ENCODE results near the gene CYP2C8.
"Not testable (repeated sequence)": the region's sequence is repeated elsewhere in the genome, so short reads cannot be mapped to it uniquely, and the experiment has no call there.

Gene CYP2C8

DNA sequence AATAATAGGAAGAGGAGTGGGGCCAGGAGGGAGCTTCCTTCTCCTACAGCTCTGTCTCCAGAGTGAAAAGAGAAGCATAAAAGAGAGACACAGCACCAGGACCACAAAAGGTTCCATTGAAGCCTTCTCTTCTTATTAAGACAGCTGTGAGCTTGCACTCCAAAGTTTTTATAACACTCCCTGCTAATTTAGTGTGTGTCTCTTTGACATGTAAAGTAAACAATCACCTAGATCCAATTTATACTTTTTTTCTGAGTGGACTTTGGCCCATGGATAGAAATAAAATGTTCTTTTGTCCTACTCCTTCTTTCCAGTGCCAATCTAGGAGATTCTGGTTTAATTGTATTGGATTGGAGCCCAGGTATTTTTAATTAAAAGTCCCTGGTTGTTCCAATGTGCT is at the start of gene CYP2C8:
Gene CYP2C8 (minus strand): TSS at position 212 of the 400 bp plus-strand sequence. CDS start 95 bp downstream, at position 117.
- Histone ChIP-seq H3K9me3 (no peaks in the 10 kb centered on the region), H3K4me3 (no peak within 1 kb of the TSS), H3K4me1 (peaks cover 3% of the 10 kb centered on the region; the same call in 1 of the 2 replicates), H3K27me3 (ENCODE audit: low read depth) (peaks cover 7% of the 10 kb centered on the region; the same call in 1 of the 2 replicates), H3K36me3 (replicated peaks) (no peaks in the 10 kb centered on the region)
- DNase-seq (ENCODE audit: low spot score in 2 of 2), result no peak
- in situ Hi-C loops (cut with MboI; ENCODE audit: low sequenced_read_pairs), result no loop called here

DNA sequence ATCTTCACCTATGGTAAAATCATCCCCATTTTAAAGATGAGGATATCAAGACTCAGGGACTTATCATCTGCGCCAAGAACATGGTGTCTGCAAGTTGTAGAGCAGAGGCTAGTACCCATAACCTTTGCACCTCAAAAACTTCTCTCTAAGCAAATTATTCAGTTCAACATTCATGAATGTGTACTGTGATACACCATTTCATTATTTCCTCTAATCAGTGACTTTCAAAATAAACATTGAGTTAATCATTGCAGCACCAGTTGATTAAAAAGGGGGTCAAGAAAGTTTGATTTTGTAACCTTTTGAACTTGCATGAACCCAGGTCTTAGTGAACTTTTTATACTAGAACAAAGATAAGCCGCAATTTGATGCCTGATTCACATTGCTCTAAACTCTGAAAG is 47.6 kb upstream of the CYP2C8 start:
- Histone ChIP-seq H3K36me3 (replicated peaks) (no peaks in the 10 kb centered on the region), H3K27me3 (ENCODE audit: low read depth) (no peaks in the 10 kb centered on the region), H3K4me3 (no peak overlapping the region), H3K4me1 (no peaks in the 10 kb centered on the region), H3K9me3 (no peaks in the 10 kb centered on the region)
- no peak for DNase-seq (ENCODE audit: low spot score in 2 of 2)
- in situ Hi-C loops (cut with MboI; ENCODE audit: low sequenced_read_pairs), result no loop called here

GRCh38 chr10:95110823-95111222 is 41.5 kb upstream of the CYP2C8 start:
- H3K27me3 ChIP-seq (ENCODE audit: low read depth); H3K4me1 ChIP-seq; H3K4me3 ChIP-seq; DNase-seq (ENCODE audit: low spot score in 2 of 2); H3K36me3 ChIP-seq (replicated peaks); in situ Hi-C loops (cut with MboI; ENCODE audit: low sequenced_read_pairs); H3K9me3 ChIP-seq: not testable (repeated sequence)

- in situ Hi-C loops (cut with MboI; ENCODE audit: low sequenced_read_pairs), result no loop called here
- Histone ChIP-seq H3K4me3 (no peak overlapping the region), H3K9me3 (no peaks in the 10 kb centered on the region), H3K4me1 (no peaks in the 10 kb centered on the region), H3K36me3 (replicated peaks) (no peaks in the 10 kb centered on the region), H3K27me3 (ENCODE audit: low read depth) (no peaks in the 10 kb centered on the region)
- DNase-seq (ENCODE audit: low spot score in 2 of 2), result no peak
These were observed 28.5 kb upstream of the CYP2C8 start for GRCh38 chr10:95097805-95098204.

- H3K9me3 ChIP-seq, result no peaks in the 10 kb centered on the region
- in situ Hi-C loops (cut with MboI; ENCODE audit: low sequenced_read_pairs), result no loop called here
These were observed 26.8 kb upstream of the CYP2C8 start for GRCh38 chr10:95096143-95096542.

GRCh38 chr10:95079626-95080025 is 10.3 kb upstream of the CYP2C8 start:
- DNase-seq (ENCODE audit: low spot score in 2 of 2); H3K27me3 ChIP-seq (ENCODE audit: low read depth); H3K4me1 ChIP-seq; H3K4me3 ChIP-seq; H3K9me3 ChIP-seq; in situ Hi-C loops (cut with MboI; ENCODE audit: low sequenced_read_pairs); H3K36me3 ChIP-seq (replicated peaks): not testable (repeated sequence)

More at GRCh38 chr10:95096143-95096542, 26.8 kb upstream of the CYP2C8 start:
- Histone ChIP-seq H3K36me3 (replicated peaks) (no peaks in the 10 kb centered on the region), H3K27me3 (ENCODE audit: low read depth) (no peaks in the 10 kb centered on the region), H3K4me3 (no peak overlapping the region), H3K4me1 (no peaks in the 10 kb centered on the region)
- no peak for DNase-seq (ENCODE audit: low spot score in 2 of 2)

GRCh38 chr10:95077556-95077955 is 8.3 kb upstream of the CYP2C8 start:
- Histone ChIP-seq H3K9me3 (no peaks in the 10 kb centered on the region), H3K27me3 (ENCODE audit: low read depth) (peaks cover 4% of the 10 kb centered on the region; the same call in 1 of the 2 replicates), H3K4me1 (no peaks in the 10 kb centered on the region), H3K36me3 (replicated peaks) (no peaks in the 10 kb centered on the region), H3K4me3 (no peak overlapping the region)
- no peak for DNase-seq (ENCODE audit: low spot score in 2 of 2)
- in situ Hi-C loops (cut with MboI; ENCODE audit: low sequenced_read_pairs), result no loop called here

DNA sequence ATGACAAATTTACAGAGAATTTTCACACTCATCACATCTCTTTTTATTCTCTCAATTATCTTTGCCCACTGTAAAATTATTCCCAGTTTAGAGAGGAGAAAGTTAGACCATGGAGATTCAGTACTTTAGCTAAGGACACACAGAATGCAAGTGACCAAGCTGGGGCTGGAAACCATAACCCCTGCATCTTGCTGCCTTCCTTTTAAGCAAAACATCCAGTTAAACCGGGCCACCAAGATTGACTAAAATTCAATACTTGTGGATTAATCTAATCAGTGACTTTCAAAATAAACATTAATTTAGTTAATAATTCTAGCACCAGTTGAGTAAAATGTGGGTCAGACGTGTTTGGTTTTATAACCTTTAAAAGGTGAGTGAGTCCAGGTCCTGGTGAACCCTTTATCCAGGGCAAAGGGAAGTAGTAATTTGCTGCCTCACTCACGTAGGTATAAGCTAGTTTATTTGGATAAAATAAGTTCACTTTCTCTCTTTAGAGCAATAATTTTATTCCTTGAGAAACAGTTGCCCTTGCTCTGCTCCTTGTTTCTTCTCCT is 1.9 kb upstream of the CYP2C8 start:
- H3K27me3 ChIP-seq (ENCODE audit: low read depth), result peaks cover 7% of the 10 kb centered on the region; the same call in 1 of the 2 replicates
- DNase-seq (ENCODE audit: low spot score in 2 of 2), result no peak
- in situ Hi-C loops (cut with MboI; ENCODE audit: low sequenced_read_pairs), result no loop called here
- peaks cover 3% of the 10 kb centered on the region; the same call in 1 of the 2 replicates for H3K4me1 ChIP-seq
- no peaks in the 10 kb centered on the region for H3K9me3 ChIP-seq
- H3K4me3 ChIP-seq, result no peak overlapping the region
- H3K36me3 ChIP-seq (replicated peaks), result no peaks in the 10 kb centered on the region

DNA sequence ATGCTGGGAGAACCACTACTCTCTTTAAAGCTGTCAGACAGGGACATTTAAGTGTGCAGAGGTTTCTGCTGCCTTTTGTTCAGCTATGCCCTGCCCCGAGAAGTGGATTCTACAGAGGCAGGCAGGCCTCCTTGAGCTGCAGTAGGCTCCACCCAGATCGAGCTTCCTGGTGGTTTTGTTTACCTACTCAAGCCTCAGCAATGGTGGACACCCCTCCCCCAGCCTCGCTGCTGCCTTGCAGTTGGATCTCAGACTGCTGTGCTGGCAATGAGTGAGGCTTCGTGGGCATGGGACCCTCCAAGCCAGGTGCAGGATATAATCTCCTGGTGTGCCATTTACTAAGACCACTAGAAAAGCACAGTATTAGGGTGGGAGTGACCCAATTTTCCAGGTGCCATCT is 5.2 kb downstream of the CYP2C8 start:
- H3K9me3 ChIP-seq; H3K4me3 ChIP-seq; H3K36me3 ChIP-seq (replicated peaks); H3K27me3 ChIP-seq (ENCODE audit: low read depth); H3K4me1 ChIP-seq; in situ Hi-C loops (cut with MboI; ENCODE audit: low sequenced_read_pairs); DNase-seq (ENCODE audit: low spot score in 2 of 2): not testable (repeated sequence)

DNA sequence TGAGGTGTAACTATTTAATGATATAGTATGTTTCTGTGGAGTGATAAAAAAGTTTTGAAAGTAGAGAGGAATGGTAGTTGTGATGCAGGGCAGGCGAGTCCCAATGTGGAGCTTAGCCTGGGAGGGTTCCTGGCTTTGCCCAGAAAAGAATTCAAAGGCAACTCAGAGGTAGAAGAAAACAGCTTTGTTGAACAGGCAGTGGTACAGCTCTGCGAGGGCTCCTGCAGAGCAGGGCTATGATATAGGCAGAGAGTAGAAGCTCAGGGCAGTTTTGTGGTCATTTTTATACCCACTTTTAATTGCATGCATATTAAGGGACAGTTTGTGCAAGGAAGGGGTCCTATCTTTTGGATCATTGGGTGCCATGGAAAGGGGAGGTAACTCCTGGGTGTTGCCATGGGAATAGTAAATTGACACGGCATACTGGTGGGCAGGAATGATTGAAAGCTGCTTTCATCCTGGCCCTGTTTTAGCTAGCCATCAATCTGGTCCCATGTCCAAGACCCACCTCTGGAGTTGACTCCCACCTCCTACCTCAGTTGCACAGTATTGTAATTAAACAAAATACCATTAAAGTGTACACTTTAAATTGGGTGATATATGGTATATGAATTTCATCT is 12.4 kb downstream of the CYP2C8 start:
- H3K4me1 ChIP-seq, result no peaks in the 10 kb centered on the region
- H3K9me3 ChIP-seq, result no peaks in the 10 kb centered on the region
- in situ Hi-C loops (cut with MboI; ENCODE audit: low sequenced_read_pairs), result no loop called here
- DNase-seq (ENCODE audit: low spot score in 2 of 2), result no peak
- H3K36me3 ChIP-seq (replicated peaks), result no peaks in the 10 kb centered on the region
- H3K4me3 ChIP-seq, result no peak overlapping the region
- H3K27me3 ChIP-seq (ENCODE audit: low read depth), result no peaks in the 10 kb centered on the region

DNA sequence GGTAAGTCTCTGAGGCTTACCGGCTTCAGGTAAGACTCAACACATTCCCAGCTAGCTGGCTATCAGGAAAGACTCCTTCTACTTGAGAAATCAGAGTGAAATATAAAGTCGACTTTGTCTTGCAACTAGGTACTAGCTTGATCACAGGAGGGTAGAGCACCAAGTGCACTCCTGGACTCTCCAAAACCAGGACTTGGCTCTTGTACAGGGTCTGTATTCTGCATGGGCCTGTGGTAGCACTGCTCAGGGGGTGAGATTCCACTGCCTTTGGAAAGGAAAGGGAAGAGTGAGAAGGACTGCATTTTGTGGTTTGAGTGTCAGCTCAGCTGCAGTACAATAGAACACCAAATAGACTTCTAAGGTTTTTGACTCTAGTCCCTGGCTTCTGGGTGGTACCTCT is 19.4 kb downstream of the CYP2C8 start:
- Histone ChIP-seq H3K4me3 (no peak overlapping the region), H3K36me3 (replicated peaks) (no peaks in the 10 kb centered on the region), H3K4me1 (no peaks in the 10 kb centered on the region), H3K9me3 (no peaks in the 10 kb centered on the region), H3K27me3 (ENCODE audit: low read depth) (no peaks in the 10 kb centered on the region)
- DNase-seq (ENCODE audit: low spot score in 2 of 2), result no peak
- in situ Hi-C loops (cut with MboI; ENCODE audit: low sequenced_read_pairs), result no loop called here

DNA sequence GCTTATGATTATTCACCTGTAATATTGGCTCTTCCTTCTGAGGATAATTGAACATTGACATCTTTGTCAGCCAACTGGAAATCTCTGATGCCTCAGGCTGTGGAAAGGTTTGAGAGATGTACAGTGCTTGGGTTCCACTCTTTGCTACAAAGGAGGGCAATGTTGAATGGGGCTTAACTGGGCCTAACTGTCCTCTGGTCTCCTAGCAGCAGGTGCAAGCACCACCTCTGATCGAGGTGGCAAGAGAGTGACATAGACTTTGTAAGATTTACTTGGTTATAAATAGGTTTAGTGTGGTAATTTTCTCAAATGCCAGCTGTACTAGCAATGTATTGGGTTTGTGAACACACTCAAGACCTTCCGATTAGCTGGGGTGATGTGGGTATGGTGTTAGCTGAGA is 21.1 kb downstream of the CYP2C8 start:
- Histone ChIP-seq H3K9me3 (no peaks in the 10 kb centered on the region), H3K27me3 (ENCODE audit: low read depth) (no peaks in the 10 kb centered on the region), H3K36me3 (replicated peaks) (no peaks in the 10 kb centered on the region), H3K4me1 (no peaks in the 10 kb centered on the region), H3K4me3 (no peak overlapping the region)
- no peak for DNase-seq (ENCODE audit: low spot score in 2 of 2)
- in situ Hi-C loops (cut with MboI; ENCODE audit: low sequenced_read_pairs), result no loop called here

GRCh38 chr10:95039281-95039680 is 30.0 kb downstream of the CYP2C8 start:
- no peak for DNase-seq (ENCODE audit: low spot score in 2 of 2)
- Histone ChIP-seq H3K36me3 (replicated peaks) (no peaks in the 10 kb centered on the region), H3K4me1 (no peaks in the 10 kb centered on the region), H3K4me3 (no peak overlapping the region), H3K9me3 (no peaks in the 10 kb centered on the region), H3K27me3 (ENCODE audit: low read depth) (no peaks in the 10 kb centered on the region)
- in situ Hi-C loops (cut with MboI; ENCODE audit: low sequenced_read_pairs), result no loop called here

GRCh38 chr10:95035332-95036295 is 33.7 kb downstream of the CYP2C8 start:
- H3K27me3 ChIP-seq (ENCODE audit: low read depth), result no peaks in the 10 kb centered on the region
- DNase-seq (ENCODE audit: low spot score in 2 of 2), result no peak
- no peaks in the 10 kb centered on the region for H3K4me1 ChIP-seq
- in situ Hi-C loops (cut with MboI; ENCODE audit: low sequenced_read_pairs), result no loop called here
- H3K36me3 ChIP-seq (replicated peaks), result no peaks in the 10 kb centered on the region
- H3K9me3 ChIP-seq, result no peaks in the 10 kb centered on the region
- no peak overlapping the region for H3K4me3 ChIP-seq
